ENCODE data around the gene RAPGEF4. TPM values are rescaled to one million over a fixed set of nuclear protein-coding genes. Genes with fewer than 3 reads are reported as not detected.

The RAPGEF4 gene
- polyA plus RNA-seq, 3 donors from 2014 or later = not detected

DNA sequence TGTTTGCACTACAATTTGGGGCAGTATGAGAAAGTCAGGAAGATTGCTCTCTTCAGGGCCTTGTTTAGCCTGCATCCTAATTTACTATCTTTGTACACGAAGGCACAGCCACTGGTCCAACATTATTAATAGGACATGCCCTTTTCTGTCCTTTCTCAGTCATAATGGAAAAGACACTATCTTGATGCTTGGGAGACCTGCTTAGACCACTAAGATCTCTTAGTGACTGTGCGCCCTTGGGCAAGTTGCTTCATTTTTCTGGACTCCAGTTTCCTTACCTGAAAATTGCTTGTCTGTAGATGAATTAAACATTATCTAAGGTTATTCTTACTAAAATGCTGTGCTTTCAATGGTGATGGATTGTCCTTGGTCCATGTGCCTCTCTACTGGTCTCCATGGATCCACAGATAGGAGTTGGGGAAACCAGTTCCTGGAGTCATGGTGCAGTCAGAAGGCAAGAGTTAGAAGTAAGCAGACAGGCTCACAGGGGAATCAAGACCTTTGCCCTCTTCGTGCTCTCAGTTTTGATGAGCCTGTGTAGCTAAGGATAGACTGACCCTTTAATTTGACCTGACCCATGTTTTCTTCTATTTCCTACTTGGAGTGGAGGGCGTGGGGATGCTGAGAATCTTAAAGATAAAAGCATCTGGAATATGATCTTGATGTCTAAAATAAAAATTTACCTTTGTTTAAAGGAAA is 114.0 kb downstream of the RAPGEF4 start:
- Mint-ChIP-seq H3K4me3 (no peak overlapping the region), H3K27ac (no peak overlapping the region), H3K9me3 (peaks cover 0 to 9% (median 2%) of the 10 kb centered on the region in 6 donors), H3K36me3 (no peaks in the 10 kb centered on the region), H3K4me1 (no peaks in the 10 kb centered on the region), H3K27me3 (ENCODE audit: low read depth in 3 of 3) (peaks cover 0 to 7% (median 0%) of the 10 kb centered on the region in 3 donors)
- no peak for DNase-seq

DNA sequence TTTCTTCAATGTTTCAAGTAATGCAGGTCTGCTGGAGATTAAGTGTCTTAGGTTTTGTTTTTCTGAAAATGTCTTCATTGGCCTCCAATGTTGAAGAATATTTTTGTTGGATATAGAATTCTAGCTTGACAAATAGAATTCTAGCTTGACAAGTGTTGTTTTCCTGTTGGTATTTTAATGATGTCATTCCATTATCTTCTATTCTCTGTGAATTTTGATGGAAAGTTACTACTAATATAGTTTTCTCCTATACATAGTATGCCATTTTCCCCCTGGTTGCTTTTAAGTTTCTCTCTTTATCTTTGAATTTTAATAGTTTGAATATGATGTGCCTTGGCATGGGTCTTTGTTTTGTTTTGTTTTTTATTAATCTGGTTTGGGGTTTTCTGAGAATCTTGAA is 119.9 kb downstream of the RAPGEF4 start:
- Mint-ChIP-seq H3K27ac (no peak overlapping the region), H3K27me3 (ENCODE audit: low read depth in 3 of 3) (peaks cover 1 to 12% (median 4%) of the 10 kb centered on the region in 3 donors), H3K4me3 (no peak overlapping the region), H3K9me3 (peaks cover 0 to 10% (median 3%) of the 10 kb centered on the region in 6 donors), H3K4me1 (no peaks in the 10 kb centered on the region), H3K36me3 (no peaks in the 10 kb centered on the region)
- no peak for DNase-seq

DNA sequence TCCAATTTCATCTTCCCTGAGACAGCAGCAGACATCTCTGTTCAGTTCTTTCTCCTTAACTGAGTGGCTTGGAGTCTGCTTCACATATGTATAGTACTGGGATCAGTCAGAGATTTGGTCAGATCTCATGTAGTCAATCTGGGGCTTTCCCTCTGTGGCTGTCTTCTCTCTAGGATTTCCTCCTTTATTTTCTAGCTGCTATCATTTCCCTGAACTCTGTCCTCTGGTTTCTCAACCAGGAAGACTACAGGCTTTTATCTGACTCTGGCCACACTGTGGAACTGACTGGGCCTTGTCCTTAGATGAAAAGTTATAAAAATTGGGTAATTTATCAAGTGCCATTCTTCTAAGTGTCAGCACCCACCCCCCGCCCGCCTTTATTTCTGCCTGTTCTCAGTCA is 121.0 kb downstream of the RAPGEF4 start:
- no peak overlapping the region for H3K27ac Mint-ChIP-seq
- H3K9me3 Mint-ChIP-seq = peaks cover 0 to 9% (median 2%) of the 10 kb centered on the region in 6 donors
- no peaks in the 10 kb centered on the region for H3K4me1 Mint-ChIP-seq
- H3K27me3 Mint-ChIP-seq (ENCODE audit: low read depth in 3 of 3) = peaks cover 3 to 7% (median 4%) of the 10 kb centered on the region in 3 donors
- H3K4me3 Mint-ChIP-seq = no peak overlapping the region
- no peak for DNase-seq
- H3K36me3 Mint-ChIP-seq = no peaks in the 10 kb centered on the region

DNA sequence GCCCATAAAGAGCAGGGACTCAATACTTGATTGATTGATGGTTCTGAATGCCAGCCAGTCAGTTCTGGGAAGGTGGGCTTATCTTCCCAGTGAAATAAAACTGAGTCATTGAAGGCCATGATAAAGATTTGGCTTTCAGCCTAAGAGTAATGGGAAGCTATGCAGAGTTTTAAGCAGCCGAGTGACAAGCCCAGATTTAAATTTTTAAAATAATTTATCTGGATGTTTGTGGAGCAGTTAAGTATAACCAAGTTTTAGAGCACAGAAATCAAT is 122.8 kb downstream of the RAPGEF4 start:
- no peak overlapping the region for H3K27ac Mint-ChIP-seq

DNA sequence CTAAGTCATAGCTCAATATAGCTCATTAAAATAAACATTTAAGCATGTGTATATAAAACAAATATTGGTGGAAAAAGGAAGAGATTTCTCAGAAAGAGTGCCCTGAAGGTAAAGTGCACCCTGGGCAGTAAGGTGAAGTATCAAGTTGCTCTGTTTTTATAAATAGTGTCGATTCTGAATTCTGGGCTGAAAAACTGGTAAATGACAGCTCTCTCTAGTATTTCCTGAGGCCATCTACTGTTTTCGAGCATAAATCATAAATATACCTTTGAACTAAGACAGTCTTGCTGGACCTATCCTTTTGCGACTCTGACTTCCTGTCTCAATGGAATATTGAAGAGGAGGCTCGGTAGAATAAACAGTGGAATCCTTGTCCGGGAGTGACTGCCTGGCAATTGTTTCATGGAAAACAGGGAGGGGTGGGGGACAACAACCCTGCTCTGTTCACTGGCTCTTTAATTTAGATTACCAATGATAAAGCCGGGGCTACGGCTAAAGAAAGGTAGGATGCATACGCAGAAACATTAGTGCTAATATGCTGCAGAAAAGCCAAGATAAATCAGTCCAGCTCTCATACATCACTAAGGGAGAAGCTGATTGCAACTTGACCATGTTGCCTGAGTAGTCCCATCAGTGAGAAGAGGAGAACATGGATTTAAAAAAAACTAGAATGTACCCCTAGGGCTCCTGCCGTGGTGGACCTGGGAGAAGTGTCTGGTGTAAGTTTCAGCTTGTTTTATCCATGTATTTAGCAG is 124.1 kb downstream of the RAPGEF4 start:
- no peaks in the 10 kb centered on the region for H3K36me3 Mint-ChIP-seq
- no peak for DNase-seq
- H3K27me3 Mint-ChIP-seq (ENCODE audit: low read depth in 3 of 3) = peaks cover 3 to 15% (median 4%) of the 10 kb centered on the region in 3 donors
- no peak overlapping the region for H3K27ac Mint-ChIP-seq
- no peaks in the 10 kb centered on the region for H3K4me1 Mint-ChIP-seq
- H3K4me3 Mint-ChIP-seq = no peak overlapping the region
- H3K9me3 Mint-ChIP-seq = peaks cover 0 to 4% (median under 1%) of the 10 kb centered on the region in 6 donors

More for the DNA sequence above, 122.8 kb downstream of the RAPGEF4 start:
- Mint-ChIP-seq H3K36me3 (no peaks in the 10 kb centered on the region), H3K9me3 (peaks cover 0 to 9% (median 2%) of the 10 kb centered on the region in 6 donors), H3K27me3 (ENCODE audit: low read depth in 3 of 3) (peaks cover 3 to 15% (median 4%) of the 10 kb centered on the region in 3 donors), H3K4me3 (no peak overlapping the region), H3K4me1 (no peaks in the 10 kb centered on the region)
- DNase-seq = no peak

DNA sequence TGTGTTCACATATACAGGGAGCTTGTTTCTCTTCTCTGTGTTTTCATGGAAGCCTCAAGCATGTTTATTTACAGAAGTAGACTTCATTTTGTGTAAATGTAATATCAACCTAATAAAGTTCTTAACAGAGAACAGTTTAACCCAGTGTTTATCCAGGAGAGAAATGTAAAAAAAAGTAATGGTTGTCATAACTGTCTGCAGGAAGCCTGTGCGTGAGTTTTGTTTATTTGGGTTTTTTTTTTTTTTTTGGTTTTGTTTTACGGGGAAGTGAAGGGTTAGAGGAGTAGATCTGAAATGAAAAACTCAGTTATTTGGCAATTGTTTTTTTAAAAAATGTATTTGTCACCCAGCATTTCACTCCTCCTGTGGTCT is 124.7 kb downstream of the RAPGEF4 start:
- Mint-ChIP-seq H3K9me3 (peaks cover 0 to 1% (median 0%) of the 10 kb centered on the region in 6 donors), H3K4me1 (no peaks in the 10 kb centered on the region), H3K27me3 (ENCODE audit: low read depth in 3 of 3) (peaks cover 2 to 17% (median 3%) of the 10 kb centered on the region in 3 donors), H3K4me3 (no peak overlapping the region), H3K36me3 (no peaks in the 10 kb centered on the region), H3K27ac (no peak overlapping the region)
- no peak for DNase-seq

DNA sequence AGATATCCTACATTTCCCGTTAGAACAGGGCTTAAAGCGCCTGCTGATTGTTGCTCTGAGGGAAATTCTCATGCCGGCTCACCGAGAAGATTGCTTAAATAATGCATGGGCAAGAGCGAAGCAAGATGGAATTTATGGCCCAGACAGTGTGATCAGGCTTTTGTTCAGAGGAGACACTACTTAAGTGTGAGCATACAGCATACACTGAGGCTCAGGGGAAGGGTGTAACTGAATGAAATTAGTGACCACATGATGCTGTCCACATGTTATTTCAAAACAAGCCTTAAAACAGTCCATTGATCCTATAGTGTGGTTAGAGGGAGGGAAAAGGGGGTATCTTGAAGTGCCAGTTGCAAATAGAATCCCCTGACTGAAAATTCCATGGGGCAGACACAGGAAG is 125.5 kb downstream of the RAPGEF4 start:
- Mint-ChIP-seq H3K4me1 (no peaks in the 10 kb centered on the region), H3K27ac (no peak overlapping the region), H3K36me3 (no peaks in the 10 kb centered on the region), H3K9me3 (no peaks in the 10 kb centered on the region), H3K4me3 (no peak overlapping the region), H3K27me3 (ENCODE audit: low read depth in 3 of 3) (peaks cover 2 to 17% (median 3%) of the 10 kb centered on the region in 3 donors)
- no peak for DNase-seq

DNA sequence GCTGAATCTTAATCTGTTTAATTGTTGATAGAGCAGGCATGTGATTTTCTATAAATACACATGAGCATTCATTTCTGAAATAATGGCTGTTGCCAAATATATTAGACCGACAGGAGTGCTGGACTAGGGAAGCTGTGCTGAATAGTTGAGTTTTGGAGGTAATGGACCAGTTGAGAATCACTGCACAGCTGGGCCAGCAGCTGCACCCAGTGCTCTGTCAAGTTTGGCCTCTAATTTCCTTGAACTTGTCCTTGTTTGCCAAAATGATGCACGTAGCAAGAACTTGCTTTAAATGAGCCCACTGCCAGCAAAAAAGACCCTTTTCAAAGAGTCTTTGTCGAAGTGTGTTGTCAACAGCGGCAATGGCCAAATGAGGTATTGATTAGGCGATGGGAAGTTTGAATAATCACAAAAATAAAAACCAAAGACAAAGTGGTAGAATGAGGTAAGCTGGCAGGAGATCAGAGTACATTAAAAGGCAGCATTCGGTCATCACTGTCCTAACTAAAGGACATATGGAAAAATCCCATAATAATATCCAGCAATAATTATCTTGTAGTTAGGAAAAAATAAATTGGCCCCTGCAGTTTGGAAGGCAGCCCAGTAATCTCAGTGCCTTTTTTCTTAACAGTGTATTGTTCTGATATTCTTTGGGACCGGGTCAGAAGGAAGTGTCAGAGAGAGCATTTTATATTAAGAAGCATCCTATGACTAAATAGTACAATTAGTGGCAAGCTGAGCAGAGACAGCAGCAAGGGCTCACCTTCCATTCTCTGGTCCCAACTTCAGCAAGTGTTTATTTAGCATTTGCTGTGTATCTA is 126.2 kb downstream of the RAPGEF4 start:
- Mint-ChIP-seq H3K27me3 (ENCODE audit: low read depth in 3 of 3) (peaks cover 1 to 12% (median 2%) of the 10 kb centered on the region in 3 donors), H3K4me3 (no peak overlapping the region), H3K36me3 (no peaks in the 10 kb centered on the region), H3K4me1 (no peaks in the 10 kb centered on the region), H3K27ac (no peak overlapping the region), H3K9me3 (no peaks in the 10 kb centered on the region)
- DNase-seq = no peak

- Mint-ChIP-seq H3K4me1 (no peaks in the 10 kb centered on the region), H3K9me3 (no peaks in the 10 kb centered on the region), H3K27me3 (ENCODE audit: low read depth in 3 of 3) (peaks cover 1 to 12% (median 2%) of the 10 kb centered on the region in 3 donors), H3K27ac (no peak overlapping the region), H3K4me3 (no peak overlapping the region), H3K36me3 (no peaks in the 10 kb centered on the region)
- DNase-seq = no peak
These were observed 127.7 kb downstream of the RAPGEF4 start for GRCh38 chr2:172863341-172863740.

- peaks cover 1 to 12% (median 2%) of the 10 kb centered on the region in 3 donors for H3K27me3 Mint-ChIP-seq (ENCODE audit: low read depth in 3 of 3)
- H3K9me3 Mint-ChIP-seq = no peaks in the 10 kb centered on the region
- no peaks in the 10 kb centered on the region for H3K4me1 Mint-ChIP-seq
- no peaks in the 10 kb centered on the region for H3K36me3 Mint-ChIP-seq
- H3K4me3 Mint-ChIP-seq = no peak overlapping the region
- no peak for DNase-seq
- H3K27ac Mint-ChIP-seq = no peak overlapping the region
These were observed 128.5 kb downstream of the RAPGEF4 start for GRCh38 chr2:172864182-172864581.

DNA sequence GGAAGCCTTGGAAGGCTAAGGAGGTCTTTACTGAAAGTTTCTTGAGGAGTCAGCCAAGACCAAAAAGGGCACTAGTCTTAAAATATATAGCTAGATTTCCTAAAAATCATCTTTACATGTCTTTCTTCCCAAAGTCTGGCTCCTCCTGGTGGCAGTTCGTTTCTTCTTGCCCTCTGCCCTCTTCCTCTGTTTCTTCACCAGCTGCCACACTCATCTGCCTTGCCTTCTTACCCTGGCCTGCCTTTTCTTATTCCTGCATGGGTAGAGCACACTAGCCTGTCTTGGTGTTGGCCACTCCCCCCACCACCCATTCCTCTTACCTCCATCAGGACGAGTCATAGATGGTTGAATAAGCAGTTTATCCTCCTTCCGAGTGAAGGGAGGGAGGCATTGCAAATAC is 129.8 kb downstream of the RAPGEF4 start:
- no peaks in the 10 kb centered on the region for H3K36me3 Mint-ChIP-seq
- no peak overlapping the region for H3K27ac Mint-ChIP-seq
- H3K4me3 Mint-ChIP-seq = no peak overlapping the region
- no peaks in the 10 kb centered on the region for H3K9me3 Mint-ChIP-seq
- no peaks in the 10 kb centered on the region for H3K4me1 Mint-ChIP-seq
- peaks cover 1 to 12% (median 2%) of the 10 kb centered on the region in 3 donors for H3K27me3 Mint-ChIP-seq (ENCODE audit: low read depth in 3 of 3)
- DNase-seq = no peak

DNA sequence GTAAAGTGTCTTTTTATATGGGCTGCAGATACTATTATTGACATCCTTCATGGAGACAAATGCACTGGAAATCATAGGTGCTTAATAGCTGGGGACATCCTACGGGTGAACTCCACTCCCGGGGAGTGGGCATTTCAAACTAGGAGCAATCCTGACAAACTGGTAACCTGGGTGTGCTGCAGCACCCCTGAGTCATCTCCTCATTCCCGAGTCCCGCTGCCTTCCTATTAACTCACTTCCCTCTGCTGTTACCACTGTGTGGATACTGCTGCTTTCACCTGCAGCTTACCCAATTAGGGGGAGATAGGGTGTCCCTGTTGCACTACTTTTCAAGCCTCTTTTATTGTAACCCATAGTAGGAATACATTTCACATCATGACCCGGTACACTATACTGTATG is 134.2 kb downstream of the RAPGEF4 start:
- Mint-ChIP-seq H3K36me3 (no peaks in the 10 kb centered on the region), H3K4me3 (no peak overlapping the region), H3K27me3 (ENCODE audit: low read depth in 3 of 3) (peaks cover 1 to 2% (median 2%) of the 10 kb centered on the region in 3 donors), H3K27ac (no peak overlapping the region), H3K4me1 (no peaks in the 10 kb centered on the region), H3K9me3 (peaks cover 0 to 4% (median 0%) of the 10 kb centered on the region in 6 donors)
- no peak for DNase-seq

GRCh38 chr2:172870396-172870795 is 134.8 kb downstream of the RAPGEF4 start:
- Mint-ChIP-seq H3K27ac (no peak overlapping the region), H3K9me3 (peaks cover 0 to 4% (median 0%) of the 10 kb centered on the region in 6 donors), H3K4me3 (no peak overlapping the region), H3K36me3 (no peaks in the 10 kb centered on the region), H3K27me3 (ENCODE audit: low read depth in 3 of 3) (peaks cover 0 to 2% (median 1%) of the 10 kb centered on the region in 3 donors), H3K4me1 (no peaks in the 10 kb centered on the region)
- no peak for DNase-seq

- H3K9me3 Mint-ChIP-seq = peaks cover 0 to 9% (median 3%) of the 10 kb centered on the region in 6 donors
- no peak for DNase-seq
- no peak overlapping the region for H3K27ac Mint-ChIP-seq
- no peak overlapping the region for H3K4me3 Mint-ChIP-seq
- peaks cover 0 to 4% (median 0%) of the 10 kb centered on the region in 3 donors for H3K36me3 Mint-ChIP-seq
- peaks cover 0 to 12% (median 6%) of the 10 kb centered on the region in 3 donors for H3K27me3 Mint-ChIP-seq (ENCODE audit: low read depth in 3 of 3)
- H3K4me1 Mint-ChIP-seq = no peaks in the 10 kb centered on the region
These were observed 142.2 kb downstream of the RAPGEF4 start for GRCh38 chr2:172877826-172878225.

Data from immature natural killer cell (primary cell).